ENCODE data around the gene MXI1. TPM values are rescaled to one million over a fixed set of nuclear protein-coding genes. Genes with fewer than 3 reads are reported as not detected.

MXI1 gene
- total RNA-seq, 1 experiment from 2014 or later, result 8.4 TPM

DNA sequence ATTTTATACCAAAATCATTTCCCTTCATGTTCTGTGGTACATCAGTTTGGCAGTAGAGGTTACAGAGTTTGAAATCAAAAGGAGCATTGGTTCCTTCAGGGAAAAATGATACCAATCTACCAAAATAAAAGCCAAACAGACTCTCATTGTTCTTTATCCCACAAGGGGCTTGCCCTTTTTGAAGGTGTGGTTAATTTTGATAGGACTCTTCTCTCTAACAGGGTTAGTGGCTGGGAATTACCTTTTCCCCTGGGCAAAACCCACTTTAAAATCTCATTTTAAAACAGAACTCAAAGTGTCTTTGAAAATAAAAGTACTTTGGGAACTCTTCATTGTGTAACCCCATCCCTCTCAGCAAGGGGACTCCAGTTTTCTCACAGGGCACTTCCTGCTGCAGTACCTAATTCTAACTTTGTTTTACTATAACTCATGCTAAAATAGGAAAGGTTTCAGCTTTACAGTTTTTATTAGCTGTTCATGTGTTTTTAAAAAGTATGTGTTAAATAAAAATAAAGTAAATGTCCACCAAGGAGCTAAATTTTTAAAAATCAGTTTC, 66.7 kb downstream of the MXI1 start:
- no peak for DNase-seq
- Mint-ChIP-seq H3K27me3 (ENCODE audit: unreplicated experiment) (no peaks in the 10 kb centered on the region), H3K36me3 (ENCODE audit: insufficient read depth, unreplicated experiment) (no peaks in the 10 kb centered on the region), H3K4me1 (ENCODE audit: low read depth, unreplicated experiment) (peaks cover 24% of the 10 kb centered on the region), H3K9me3 (ENCODE audit: low read depth, unreplicated experiment) (no peaks in the 10 kb centered on the region), H3K4me3 (ENCODE audit: low read depth, unreplicated experiment) (no peak overlapping the region), H3K27ac (ENCODE audit: unreplicated experiment) (peak overlapping the region; percentile 13)
- TF ChIP-seq, protein P1, sequence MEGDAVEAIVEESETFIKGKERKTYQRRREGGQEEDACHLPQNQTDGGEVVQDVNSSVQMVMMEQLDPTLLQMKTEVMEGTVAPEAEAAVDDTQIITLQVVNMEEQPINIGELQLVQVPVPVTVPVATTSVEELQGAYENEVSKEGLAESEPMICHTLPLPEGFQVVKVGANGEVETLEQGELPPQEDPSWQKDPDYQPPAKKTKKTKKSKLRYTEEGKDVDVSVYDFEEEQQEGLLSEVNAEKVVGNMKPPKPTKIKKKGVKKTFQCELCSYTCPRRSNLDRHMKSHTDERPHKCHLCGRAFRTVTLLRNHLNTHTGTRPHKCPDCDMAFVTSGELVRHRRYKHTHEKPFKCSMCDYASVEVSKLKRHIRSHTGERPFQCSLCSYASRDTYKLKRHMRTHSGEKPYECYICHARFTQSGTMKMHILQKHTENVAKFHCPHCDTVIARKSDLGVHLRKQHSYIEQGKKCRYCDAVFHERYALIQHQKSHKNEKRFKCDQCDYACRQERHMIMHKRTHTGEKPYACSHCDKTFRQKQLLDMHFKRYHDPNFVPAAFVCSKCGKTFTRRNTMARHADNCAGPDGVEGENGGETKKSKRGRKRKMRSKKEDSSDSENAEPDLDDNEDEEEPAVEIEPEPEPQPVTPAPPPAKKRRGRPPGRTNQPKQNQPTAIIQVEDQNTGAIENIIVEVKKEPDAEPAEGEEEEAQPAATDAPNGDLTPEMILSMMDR (IDR thresholded peaks at IDR 0.05; ENCODE audit: unreplicated experiment), result no peak
- no TSS peak for BruUV-seq (replicated peaks)
- intact Hi-C loops (cut with micrococcal nuclease; ENCODE audit: unreplicated experiment), result loop anchor here (5.0 kb wide), 1 partner anchor 37 kb away; no protein-coding TSS in a partner anchor
- CTCF ChIA-PET, result no interaction called here

DNA sequence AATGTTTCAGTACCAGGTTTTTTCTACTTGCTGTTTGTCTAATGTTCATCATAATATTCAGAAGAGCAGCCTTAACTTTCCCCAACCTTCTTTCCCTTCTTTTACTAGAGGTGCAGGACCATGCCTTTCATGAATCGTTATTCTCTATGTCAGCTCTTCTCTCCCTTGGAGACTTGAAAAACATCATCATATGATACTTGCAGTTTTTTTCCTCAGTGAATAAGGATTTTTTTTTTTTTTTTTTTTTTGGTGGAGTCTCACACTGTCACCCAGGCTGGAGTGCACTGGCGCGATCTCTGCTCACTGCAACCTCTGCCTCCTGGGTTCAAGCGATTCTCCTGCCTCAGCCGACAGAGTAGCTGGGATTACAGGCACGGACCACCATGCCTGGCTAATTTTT, 67.2 kb downstream of the MXI1 start:
- CTCF ChIA-PET, result no interaction called here
- TF ChIP-seq, protein P1 (IDR thresholded peaks at IDR 0.05; ENCODE audit: unreplicated experiment), result no peak
- Mint-ChIP-seq H3K4me1 (ENCODE audit: low read depth, unreplicated experiment) (peaks cover 19% of the 10 kb centered on the region), H3K4me3 (ENCODE audit: low read depth, unreplicated experiment) (no peak overlapping the region), H3K36me3 (ENCODE audit: insufficient read depth, unreplicated experiment) (no peaks in the 10 kb centered on the region), H3K27ac (ENCODE audit: unreplicated experiment) (no peak overlapping the region), H3K9me3 (ENCODE audit: low read depth, unreplicated experiment) (no peaks in the 10 kb centered on the region), H3K27me3 (ENCODE audit: unreplicated experiment) (no peaks in the 10 kb centered on the region)
- intact Hi-C loops (cut with micrococcal nuclease; ENCODE audit: unreplicated experiment), result loop anchor here (5.0 kb wide), 2 partner anchors 37 to 67 kb away; partner anchors contain the start of gene MXI1
- DNase-seq, result no peak
- no TSS peak for BruUV-seq (replicated peaks)

DNA sequence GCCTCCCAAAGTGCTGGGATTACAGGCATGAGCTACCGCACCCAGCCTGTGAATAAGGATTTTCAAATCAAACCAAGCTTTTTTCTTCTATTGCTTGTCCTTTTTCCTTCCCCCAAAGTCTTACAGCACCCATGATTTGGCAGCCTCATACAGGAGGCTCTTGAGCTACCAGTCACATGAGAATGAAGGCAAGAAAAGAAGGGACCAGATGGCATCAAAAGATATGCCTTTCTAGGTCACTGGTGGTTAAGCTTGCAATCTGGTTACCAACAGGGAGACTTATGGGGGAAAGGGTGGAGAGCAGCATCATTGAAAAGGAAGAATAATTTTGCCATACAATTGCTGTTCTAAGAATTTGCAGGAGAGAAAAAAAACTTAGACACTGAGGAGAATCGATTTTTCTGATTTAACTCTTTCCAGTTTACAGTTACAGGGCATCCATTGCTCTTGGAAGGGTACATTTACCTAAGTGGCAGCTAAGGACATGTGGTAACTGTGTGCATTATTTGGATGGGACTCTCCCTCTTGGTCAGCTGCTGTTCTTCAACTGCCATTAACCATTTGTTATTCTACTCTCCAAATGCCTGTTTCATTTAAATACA, 67.8 kb downstream of the MXI1 start:
- DNase-seq, result no peak
- no peaks in the 10 kb centered on the region for H3K36me3 Mint-ChIP-seq (ENCODE audit: insufficient read depth, unreplicated experiment)
- no TSS peak for BruUV-seq (replicated peaks)
- H3K4me3 Mint-ChIP-seq (ENCODE audit: low read depth, unreplicated experiment), result no peak overlapping the region
- CTCF ChIA-PET, result interaction anchor here (0.8 kb wide), 1 partner anchor 137 kb away, joined by 3 read pairs; no protein-coding TSS in a partner anchor
- intact Hi-C loops (cut with micrococcal nuclease; ENCODE audit: unreplicated experiment), result loop anchor here (5.0 kb wide), 1 partner anchor 68 kb away; the partner anchor contains the start of gene MXI1
- no peak overlapping the region for H3K27ac Mint-ChIP-seq (ENCODE audit: unreplicated experiment)
- TF ChIP-seq, protein P1 (IDR thresholded peaks at IDR 0.05; ENCODE audit: unreplicated experiment), result no peak
- H3K9me3 Mint-ChIP-seq (ENCODE audit: low read depth, unreplicated experiment), result no peaks in the 10 kb centered on the region
- peaks cover 18% of the 10 kb centered on the region for H3K4me1 Mint-ChIP-seq (ENCODE audit: low read depth, unreplicated experiment)
- H3K27me3 Mint-ChIP-seq (ENCODE audit: unreplicated experiment), result no peaks in the 10 kb centered on the region

DNA sequence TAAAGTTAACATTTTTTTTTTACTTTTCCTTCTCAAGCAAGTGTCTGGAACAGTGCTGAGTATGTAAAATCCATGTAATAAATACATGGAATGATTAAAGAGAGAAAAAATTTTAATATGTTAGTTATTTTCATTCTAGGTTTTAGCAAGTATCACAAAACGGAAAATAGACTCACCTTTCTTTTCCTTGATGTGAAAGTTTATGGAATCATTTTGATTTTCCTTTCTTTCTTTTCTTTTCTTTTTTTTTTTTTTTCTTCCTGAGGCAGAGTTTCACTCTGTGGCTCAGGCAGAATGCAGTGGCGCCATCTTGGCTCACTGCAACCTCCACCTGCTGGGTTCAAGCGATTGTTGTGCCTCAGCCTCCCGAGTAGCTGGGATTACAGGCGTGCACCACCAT, 69.2 kb downstream of the MXI1 start:
- Mint-ChIP-seq H3K4me1 (ENCODE audit: low read depth, unreplicated experiment) (peaks cover 18% of the 10 kb centered on the region), H3K9me3 (ENCODE audit: low read depth, unreplicated experiment) (no peaks in the 10 kb centered on the region), H3K27me3 (ENCODE audit: unreplicated experiment) (no peaks in the 10 kb centered on the region), H3K4me3 (ENCODE audit: low read depth, unreplicated experiment) (no peak overlapping the region), H3K27ac (ENCODE audit: unreplicated experiment) (no peak overlapping the region), H3K36me3 (ENCODE audit: insufficient read depth, unreplicated experiment) (no peaks in the 10 kb centered on the region)
- TF ChIP-seq, protein P1 (IDR thresholded peaks at IDR 0.05; ENCODE audit: unreplicated experiment), result no peak
- intact Hi-C loops (cut with micrococcal nuclease; ENCODE audit: unreplicated experiment), result loop anchor here (5.0 kb wide), 1 partner anchor 69 kb away; the partner anchor contains the start of gene MXI1
- CTCF ChIA-PET, result no interaction called here
- DNase-seq, result no peak
- no TSS peak for BruUV-seq (replicated peaks)

All from Calu3 (cell line).